HCT116 (cell line): ENCODE data around the gene ARFGAP1. TPM values are rescaled to one million over a fixed set of nuclear protein-coding genes. Genes with fewer than 3 reads are reported as not detected.

Experiments
- ATAC-seq: fragments of 200-7000 bp; cut with Tn5 transposase; 2 replicates; pipeline ENCODE4 v1.9.1; 2020; ENCODE audit warnings: mild to moderate bottlenecking, moderate library complexity
- BruUV-seq: library from RNA; stranded (reverse); fragments of 400-500 nt; replicated peaks from 2 replicates; lab custom pipeline; 2021; lab: Mats Ljungman, UMichigan
- CTCF ChIA-PET: fragments of 300-600 bp; sonication (Branson Sonifier 250); formaldehyde crosslinking; loops from one replicate; lab custom pipeline; 2021; ENCODE audit warnings: antibody characterized with exemption; lab: Charles Lee
- POLR2A ChIA-PET: fragments of 300-600, 350-600 bp; sonication (Branson Sonifier 250); formaldehyde crosslinking; loops from one replicate; lab custom pipeline; 2021; ENCODE audit warnings: antibody characterized with exemption; lab: Charles Lee
- RAD21 ChIA-PET, 2 experiments: fragments of 300-600 bp; sonication (Branson Sonifier 250); formaldehyde crosslinking; loops; one replicate each; lab custom pipeline; 2023; ENCODE audit warnings: low total read pairs in 2 of 2; ENCODE audit not compliant: uncharacterized antibody in 2 of 2, unreplicated experiment in 2 of 2, low non-redundant PET in 1 of 2; lab: Charles Lee
- DNase-seq: peaks from one replicate; pipeline ENCODE4 v3.0.0-alpha.2; 2010; ENCODE audit warnings: low read depth, low spot score
- H2AFZ ChIP-seq: fragments of 200-600 bp; shearing (Covaris generic), sonication (generic); 2 replicates; pipeline ENCODE4 v1.6.1; 2017; ENCODE audit warnings: low read depth, mixed run types, mixed read lengths, antibody characterized with exemption, low read length; ENCODE audit not compliant: poor library complexity, severe bottlenecking
- H3K27ac ChIP-seq: 2 replicates; pipeline ENCODE4 v1.5.1; 2012; ENCODE audit warnings: low read depth, low read length
- H3K27me3 ChIP-seq: fragments of 200-600 bp; sonication (generic); 2 replicates; pipeline ENCODE4 v1.6.1; 2016; ENCODE audit warnings: mixed run types, low read length, mixed read lengths; ENCODE audit not compliant: insufficient read depth
- H3K36me3 ChIP-seq, 2 experiments: fragments of 200-500 bp in 1 of 2; fragments of 200-600 bp in 1 of 2; sonication (Bioruptor generic) in 1 of 2; sonication (generic) in 1 of 2; 2 replicates each; pipeline versions ENCODE4 v1.5.1 to v1.6.1; 2014 to 2016; ENCODE audit warnings: low read length in 2 of 2, inconsistent platforms in 1 of 2, mixed read lengths in 1 of 2, mixed run types in 1 of 2; ENCODE audit not compliant: insufficient read depth in 2 of 2, control insufficient read depth in 1 of 2
- H3K4me1 ChIP-seq, 2 experiments: fragments of 200-600 bp in 1 of 2; sonication (generic) in 1 of 2; 2 replicates each; pipeline versions ENCODE4 v1.5.1 to v1.6.1; 2012 to 2017; ENCODE audit warnings: low read length in 2 of 2, inconsistent platforms in 1 of 2, mild to moderate bottlenecking in 1 of 2, mixed read lengths in 1 of 2, mixed run types in 1 of 2, moderate library complexity in 1 of 2; ENCODE audit not compliant: insufficient read depth in 2 of 2, control insufficient read depth in 1 of 2
- H3K4me2 ChIP-seq: fragments of 200-600 bp; sonication (generic); 2 replicates; pipeline ENCODE4 v1.6.1; 2017; ENCODE audit warnings: mixed run types, low read length, mixed read lengths
- H3K4me3 ChIP-seq, 2 experiments: fragments of 200-600 bp in 1 of 2; sonication (generic) in 1 of 2; replicated peaks in 1 of 2; 2 replicates each; pipeline ENCODE4 v1.5.1; 2011 to 2016; ENCODE audit warnings: low read length in 2 of 2, control low read depth in 1 of 2, low read depth in 1 of 2, mild to moderate bottlenecking in 1 of 2, mixed read lengths in 1 of 2, mixed run types in 1 of 2
- H3K79me2 ChIP-seq: fragments of 200-600 bp; sonication (generic); 2 replicates; pipeline ENCODE4 v1.6.1; 2017; ENCODE audit warnings: mild to moderate bottlenecking, mixed run types, low read length, moderate library complexity, mixed read lengths; ENCODE audit not compliant: insufficient read depth
- H3K9ac ChIP-seq: fragments of 200-600 bp; sonication (generic); 2 replicates; pipeline ENCODE4 v1.6.1; 2016; ENCODE audit warnings: low read length, mixed read lengths
- H3K9me2 ChIP-seq: fragments of 200-600 bp; sonication (generic), shearing (Covaris generic); 2 replicates; pipeline ENCODE4 v1.6.1; 2017; ENCODE audit warnings: mixed run types, mild to moderate bottlenecking, moderate library complexity; ENCODE audit not compliant: insufficient read depth
- H3K9me3 ChIP-seq, 2 experiments: fragments of 200-500 bp in 1 of 2; fragments of 200-600 bp in 1 of 2; sonication (Bioruptor generic) in 1 of 2; sonication (generic) in 1 of 2; 2 replicates each; pipeline ENCODE4 v1.6.1; 2014 to 2017; ENCODE audit warnings: low read length in 2 of 2, mixed read lengths in 2 of 2, inconsistent platforms in 1 of 2, low read depth in 1 of 2, mild to moderate bottlenecking in 1 of 2, mixed run types in 1 of 2, moderate library complexity in 1 of 2; ENCODE audit not compliant: control insufficient read depth in 1 of 2, insufficient read depth in 1 of 2
- H4K20me1 ChIP-seq: fragments of 200-600 bp; sonication (generic), shearing (Covaris generic); 2 replicates; pipeline ENCODE4 v1.6.1; 2017; ENCODE audit warnings: mixed run types, mild to moderate bottlenecking, moderate library complexity; ENCODE audit not compliant: insufficient read depth
- ATF3 ChIP-seq: IDR thresholded peaks from 2 replicates; pipeline ENCODE4 v1.6.1; 2012
- CBX3 ChIP-seq: IDR thresholded peaks from 2 replicates; pipeline ENCODE4 v1.6.1; 2012; ENCODE audit warnings: low read depth
- CEBPB ChIP-seq: IDR thresholded peaks from 2 replicates; pipeline ENCODE4 v1.6.1; 2012; ENCODE audit warnings: low read depth
- CTCF ChIP-seq, 3 experiments: fragments of 200-600 bp in 1 of 3; sonication (generic) in 1 of 3; IDR thresholded peaks in 2 of 3; conservative IDR thresholded peaks in 1 of 3; 2 replicates each; pipeline ENCODE4 v1.5.1; 2012 to 2017; ENCODE audit warnings: low read depth in 2 of 3, low read length in 2 of 3, antibody characterized with exemption in 1 of 3, borderline replicate concordance in 1 of 3, control low read depth in 1 of 3, mild to moderate bottlenecking in 1 of 3, mixed read lengths in 1 of 3, mixed run types in 1 of 3, moderate library complexity in 1 of 3; ENCODE audit not compliant: insufficient read depth in 1 of 3
- EGR1 ChIP-seq: IDR thresholded peaks from 2 replicates; pipeline ENCODE4 v1.6.1; 2012; ENCODE audit warnings: low read depth
- ELF1 ChIP-seq: IDR thresholded peaks from 2 replicates; pipeline ENCODE4 v1.6.1; 2012; ENCODE audit warnings: low read depth, borderline replicate concordance
- EZH2 ChIP-seq: fragments of 200-600 bp; sonication (generic); IDR thresholded peaks from 2 replicates; pipeline ENCODE4 v1.6.1; 2017; ENCODE audit warnings: antibody characterized with exemption, mixed run types
- EZH2phosphoT487 ChIP-seq: fragments of 200-600 bp; IDR thresholded peaks from 2 replicates; pipeline ENCODE4 v1.6.1; 2018; ENCODE audit warnings: antibody characterized with exemption, borderline replicate concordance
- FOSL1 ChIP-seq: IDR thresholded peaks from 2 replicates; pipeline ENCODE4 v1.6.1; 2012; ENCODE audit warnings: low read depth
- MAX ChIP-seq: IDR thresholded peaks from 2 replicates; pipeline ENCODE4 v1.6.1; 2012
- RAD21 ChIP-seq: IDR thresholded peaks from 2 replicates; pipeline ENCODE4 v1.6.1; 2012; ENCODE audit warnings: low read depth, mild to moderate bottlenecking
- SIN3A ChIP-seq: IDR thresholded peaks from 2 replicates; pipeline ENCODE4 v1.6.1; 2012; ENCODE audit warnings: low read depth
- SRF ChIP-seq: IDR thresholded peaks from 2 replicates; pipeline ENCODE4 v1.6.1; 2012; ENCODE audit warnings: low read depth
- YY1 ChIP-seq: IDR thresholded peaks from 2 replicates; pipeline ENCODE4 v1.6.1; 2011; ENCODE audit warnings: low read length, low read depth, moderate library complexity, mild to moderate bottlenecking; ENCODE audit not compliant: insufficient replicate concordance; ENCODE audit errors: extremely low read depth
- ZFX ChIP-seq: fragments of 450-650 bp; IDR thresholded peaks from 2 replicates; pipeline ENCODE4 v1.6.1; 2017
- intact Hi-C: fragments of 100-400 bp; cut with micrococcal nuclease; formaldehyde crosslinking; loops from 2 replicates; pipeline ENCODE4 v1.10.0; 2022
- total RNA-seq: library from RNA; stranded (reverse); gene quantifications from one replicate; pipeline ENCODE4 v1.2.1, GENCODE V29; 2021; ENCODE audit not compliant: unreplicated experiment

ARFGAP1 gene
- total RNA-seq, 1 experiment from 2014 or later: 94.4 TPM

- H2AFZ ChIP-seq: no peak overlapping the region
- H4K20me1 ChIP-seq: no peaks in the 10 kb centered on the region
- ATAC-seq: no peak
- no TSS peak for BruUV-seq
- H3K79me2 ChIP-seq: no peaks in the 10 kb centered on the region
- H3K36me3 ChIP-seq: peaks cover 11 to 16% of the 10 kb centered on the region in 2 experiments; a peak in 3 of 4 replicates
- CTCF ChIA-PET: no interaction called here
- POLR2A ChIA-PET: no interaction called here
- intact Hi-C loops: no loop called here
- H3K4me3 ChIP-seq: no peak overlapping the region
- DNase-seq: no peak
- H3K4me1 ChIP-seq: no peaks in the 10 kb centered on the region
- H3K27ac ChIP-seq: no peak overlapping the region
- RAD21 ChIA-PET: no interaction called here
- H3K27me3 ChIP-seq: no peaks in the 10 kb centered on the region
- no peak overlapping the region for H3K4me2 ChIP-seq
- H3K9me2 ChIP-seq: no peaks in the 10 kb centered on the region
- TF ChIP-seq CBX3: no peak
- TF ChIP-seq CEBPB: no peak
- no peak for TF ChIP-seq ZFX
- TF ChIP-seq EGR1: no peak
- TF ChIP-seq ELF1: no peak
- TF ChIP-seq MAX: no peak
- no peak for TF ChIP-seq ATF3
- no peak for TF ChIP-seq CTCF (IDR thresholded peaks at IDR 0.05 in 2 of 3, conservative IDR thresholded peaks at IDR 0.05 in 1 of 3; ENCODE audit: borderline replicate concordance in 1 of 3, insufficient read depth in 1 of 3, low read depth in 2 of 3, low read length in 2 of 3)
- TF ChIP-seq SRF: no peak
- TF ChIP-seq EZH2: no peak
- no peak for TF ChIP-seq YY1
- TF ChIP-seq RAD21: no peak
- TF ChIP-seq FOSL1: no peak
- no peak for TF ChIP-seq SIN3A
- no peak for TF ChIP-seq EZH2phosphoT487
- H3K9me3 ChIP-seq: no peaks in the 10 kb centered on the region
- no peak overlapping the region for H3K9ac ChIP-seq
Measured at GRCh38 chr20:63282946-63283345, 10.3 kb downstream of the ARFGAP1 start.
